ENCODE data around the gene U2AF2.

The U2AF2 gene

DNA sequence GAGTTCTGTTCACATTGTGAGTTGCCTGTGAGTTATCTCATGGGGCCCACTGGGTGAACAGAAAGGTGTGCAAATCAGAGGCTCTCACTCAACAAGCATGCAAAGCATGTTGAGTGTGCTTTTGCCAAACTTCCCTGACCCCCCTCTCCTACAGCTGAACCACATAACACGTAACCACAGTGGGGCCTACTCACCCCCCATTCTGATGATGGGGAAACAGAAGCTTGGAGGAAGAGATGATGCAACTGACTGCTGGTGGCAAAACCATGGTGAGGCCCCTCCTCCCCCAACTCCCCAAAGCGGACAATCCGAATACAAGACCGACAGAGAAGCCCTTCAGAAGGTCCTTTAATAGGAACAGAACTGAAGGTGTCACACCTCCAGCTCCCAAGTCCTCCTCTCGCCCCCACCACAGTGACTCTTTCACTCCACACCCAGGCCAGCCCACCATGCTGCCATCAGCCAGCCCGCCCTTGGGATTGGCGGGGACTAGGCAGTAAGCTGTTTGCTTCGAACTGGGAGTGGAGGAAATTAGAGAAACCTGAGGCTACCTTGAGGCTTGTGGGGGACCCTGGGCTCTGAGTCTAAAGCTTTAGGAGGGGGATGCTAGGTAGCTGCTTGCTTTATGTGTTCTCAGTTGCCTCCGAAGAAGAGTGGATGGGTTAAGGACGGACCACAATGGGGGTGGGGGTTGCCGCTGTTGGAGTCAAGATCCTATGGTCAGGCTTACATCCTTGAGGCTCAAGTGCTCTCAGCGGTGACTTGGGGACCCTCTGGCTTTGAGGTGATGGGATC is 34.2 kb upstream of the U2AF2 start:
- DNase-seq (ENCODE audit: low spot score) = no peak
- TF ChIP-seq, protein P1, sequence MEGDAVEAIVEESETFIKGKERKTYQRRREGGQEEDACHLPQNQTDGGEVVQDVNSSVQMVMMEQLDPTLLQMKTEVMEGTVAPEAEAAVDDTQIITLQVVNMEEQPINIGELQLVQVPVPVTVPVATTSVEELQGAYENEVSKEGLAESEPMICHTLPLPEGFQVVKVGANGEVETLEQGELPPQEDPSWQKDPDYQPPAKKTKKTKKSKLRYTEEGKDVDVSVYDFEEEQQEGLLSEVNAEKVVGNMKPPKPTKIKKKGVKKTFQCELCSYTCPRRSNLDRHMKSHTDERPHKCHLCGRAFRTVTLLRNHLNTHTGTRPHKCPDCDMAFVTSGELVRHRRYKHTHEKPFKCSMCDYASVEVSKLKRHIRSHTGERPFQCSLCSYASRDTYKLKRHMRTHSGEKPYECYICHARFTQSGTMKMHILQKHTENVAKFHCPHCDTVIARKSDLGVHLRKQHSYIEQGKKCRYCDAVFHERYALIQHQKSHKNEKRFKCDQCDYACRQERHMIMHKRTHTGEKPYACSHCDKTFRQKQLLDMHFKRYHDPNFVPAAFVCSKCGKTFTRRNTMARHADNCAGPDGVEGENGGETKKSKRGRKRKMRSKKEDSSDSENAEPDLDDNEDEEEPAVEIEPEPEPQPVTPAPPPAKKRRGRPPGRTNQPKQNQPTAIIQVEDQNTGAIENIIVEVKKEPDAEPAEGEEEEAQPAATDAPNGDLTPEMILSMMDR (conservative IDR thresholded peaks at IDR 0.05; ENCODE audit: low read depth) = no peak
- ChIA-PET CTCF (interaction anchor here (0.8 kb wide), 1 partner anchor 12 kb away, joined by 5 read pairs; no protein-coding TSS in a partner anchor), POLR2A (ENCODE audit: low non-redundant PET) (no interaction called here)
- 0 out of 2 replicates have a peak overlapping the region, but pooled peaks have one; percentile 5 for H3K27ac ChIP-seq

DNA sequence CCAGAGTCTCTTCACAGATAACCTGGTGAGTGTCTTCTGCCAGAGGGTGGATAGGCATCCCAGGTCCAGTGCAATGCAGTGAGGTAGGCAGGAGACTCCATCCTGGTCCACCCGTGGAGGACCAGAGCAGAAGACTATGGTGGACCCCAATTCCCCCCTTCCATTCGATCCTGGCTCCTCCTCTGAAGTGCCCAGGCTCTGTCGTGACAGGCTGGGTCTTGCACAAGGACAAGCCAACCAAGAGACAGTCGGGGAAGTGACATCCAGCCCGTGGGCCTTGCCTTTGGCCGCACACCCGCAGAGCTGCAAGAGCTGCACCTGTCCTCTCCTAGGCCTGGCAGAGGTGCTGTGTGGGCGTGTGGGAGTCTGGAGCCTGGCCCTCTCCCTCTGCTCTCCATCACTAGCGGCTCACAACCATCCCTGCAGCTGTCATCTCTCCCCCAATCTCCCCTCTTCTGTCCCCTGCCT is 33.6 kb upstream of the U2AF2 start:
- CTCF ChIA-PET = no interaction called here
- POLR2A ChIA-PET (ENCODE audit: low non-redundant PET) = no interaction called here
- DNase-seq (ENCODE audit: low spot score) = no peak

DNA sequence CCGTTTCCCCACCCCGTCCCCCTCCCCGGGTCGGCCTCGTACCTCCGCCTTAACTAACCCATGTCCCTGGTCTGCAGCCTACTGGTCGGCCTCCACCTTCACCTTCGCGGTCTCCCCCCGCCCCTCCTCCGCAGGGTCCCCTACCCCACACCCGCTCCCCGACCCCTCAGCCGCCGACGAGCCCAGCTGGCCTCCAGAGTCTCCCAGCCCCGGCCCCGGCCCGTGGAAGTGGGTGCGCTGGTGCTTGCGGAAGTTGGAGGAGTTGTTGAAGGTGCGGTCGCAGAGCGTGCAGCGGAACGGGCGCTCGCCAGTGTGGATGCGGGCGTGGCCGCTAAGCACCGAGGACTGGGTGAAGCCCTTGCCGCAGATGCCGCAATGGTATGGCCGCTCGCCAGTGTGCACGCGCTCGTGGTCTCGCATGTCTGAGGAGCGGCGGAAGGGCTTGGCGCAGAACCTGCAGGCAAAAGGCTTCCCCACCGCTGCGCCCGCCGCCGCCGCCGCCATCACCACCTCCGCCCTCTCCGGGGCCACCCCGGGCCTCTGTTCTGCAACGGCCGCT is 33.1 kb upstream of the U2AF2 start:
- DNase-seq (ENCODE audit: low spot score) = no peak
- ChIA-PET CTCF (interaction anchor here (0.5 kb wide), 1 partner anchor 16 kb away, joined by 3 read pairs; no protein-coding TSS in a partner anchor), POLR2A (ENCODE audit: low non-redundant PET) (no interaction called here)
- peak overlapping the region; percentile 5; the same call in 1 of the 2 replicates for H3K27ac ChIP-seq
- TF ChIP-seq, protein P1 (conservative IDR thresholded peaks at IDR 0.05; ENCODE audit: low read depth) = no peak

More for the DNA sequence above, 33.6 kb upstream of the U2AF2 start:
- 0 out of 2 replicates have a peak overlapping the region, but pooled peaks have one; percentile 5 for H3K27ac ChIP-seq
- TF ChIP-seq, protein P1 (conservative IDR thresholded peaks at IDR 0.05; ENCODE audit: low read depth) = no peak

DNA sequence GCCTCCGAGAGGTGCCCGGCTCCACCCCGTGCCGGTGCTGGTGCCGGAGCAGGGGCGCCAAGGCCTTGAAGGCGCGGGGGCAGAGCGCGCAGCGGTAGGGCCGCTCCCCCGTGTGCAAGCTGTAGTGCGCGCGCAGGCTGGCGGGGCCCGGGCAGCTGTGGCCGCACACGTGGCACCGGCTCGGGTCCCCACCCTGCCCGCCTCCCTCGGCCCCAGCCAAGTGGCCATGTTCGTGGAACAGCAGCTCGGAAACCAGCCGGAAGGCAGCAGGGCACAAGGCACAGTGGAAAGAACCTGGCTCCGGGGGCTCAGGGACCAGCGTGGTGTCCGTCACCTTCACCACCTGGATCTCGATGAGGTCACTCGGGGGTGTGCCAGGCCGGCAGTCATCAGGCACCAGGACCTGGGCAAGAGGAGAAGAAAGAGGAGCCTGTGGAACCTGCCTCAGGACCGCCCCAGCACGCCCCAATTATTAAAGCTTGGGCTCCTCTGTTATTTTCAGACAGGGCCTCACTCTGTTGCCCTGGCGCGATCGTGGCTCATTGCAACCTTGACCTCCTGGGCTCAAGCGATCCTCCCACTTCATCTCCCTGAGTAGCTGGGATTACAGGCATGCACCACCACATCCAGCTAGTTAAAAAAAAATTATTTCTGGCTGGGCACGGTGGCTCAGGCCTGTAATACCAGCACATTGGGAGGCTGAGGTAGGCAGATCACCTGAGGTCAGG is 32.4 kb upstream of the U2AF2 start:
- TF ChIP-seq, protein P1 (conservative IDR thresholded peaks at IDR 0.05; ENCODE audit: low read depth) = no peak
- H3K27ac ChIP-seq = peak overlapping the region; percentile 22
- CTCF ChIA-PET = interaction anchor here (0.5 to 1.3 kb wide), 4 partner anchors 15 to 208 kb away, joined by 3 read pairs; no protein-coding TSS in a partner anchor
- POLR2A ChIA-PET (ENCODE audit: low non-redundant PET) = no interaction called here
- no peak for DNase-seq (ENCODE audit: low spot score)

DNA sequence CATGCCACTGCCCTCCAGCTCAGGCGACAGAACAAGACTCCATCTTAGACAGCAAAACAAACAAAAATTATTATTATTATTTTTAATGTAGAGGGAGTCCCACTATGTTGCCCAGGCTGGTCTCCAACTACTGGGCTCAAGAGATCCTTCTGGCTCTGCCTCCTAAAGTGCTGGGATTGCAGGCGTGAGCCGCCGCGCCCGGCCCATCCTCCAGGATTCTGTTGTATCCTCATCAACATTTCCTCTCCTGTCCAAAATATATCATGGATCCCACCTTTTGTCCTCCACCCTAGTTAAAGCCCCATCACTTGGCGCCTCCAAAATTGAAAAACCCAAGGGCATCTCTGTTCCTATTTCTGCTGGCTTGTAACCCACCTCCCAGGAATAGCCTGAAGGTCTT is 31.7 kb upstream of the U2AF2 start:
- H3K27ac ChIP-seq = peak overlapping the region; percentile 22
- TF ChIP-seq, protein P1 (conservative IDR thresholded peaks at IDR 0.05; ENCODE audit: low read depth) = no peak
- POLR2A ChIA-PET (ENCODE audit: low non-redundant PET) = no interaction called here
- no peak for DNase-seq (ENCODE audit: low spot score)
- CTCF ChIA-PET = interaction anchor here (0.7 to 1.3 kb wide), 2 partner anchors 17 to 119 kb away, joined by 3 read pairs; no protein-coding TSS in a partner anchor

DNA sequence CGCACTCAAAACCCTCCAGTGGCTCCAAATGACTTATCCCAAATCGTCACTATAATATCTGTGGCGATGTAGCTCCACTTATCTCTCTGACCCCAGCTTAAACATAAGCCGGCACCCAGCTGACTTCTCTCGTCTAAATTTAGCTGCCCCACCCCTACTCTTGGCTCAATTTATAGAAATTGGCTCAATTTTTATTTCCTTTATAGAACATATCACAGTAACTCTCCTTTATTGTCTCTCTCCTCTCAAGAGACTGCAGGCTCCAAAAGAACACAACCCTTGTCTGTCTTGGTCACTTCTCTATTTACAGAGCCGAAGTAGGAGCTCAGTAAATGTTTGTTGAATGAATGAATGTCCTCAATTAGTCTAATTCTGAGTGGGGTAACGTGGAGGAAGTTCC is 31.3 kb upstream of the U2AF2 start:
- ChIA-PET CTCF (interaction anchor here (1.3 kb wide), 1 partner anchor 120 kb away, joined by 3 read pairs; no protein-coding TSS in a partner anchor), POLR2A (ENCODE audit: low non-redundant PET) (no interaction called here)
- no peak overlapping the region for H3K27ac ChIP-seq
- TF ChIP-seq, protein P1 (conservative IDR thresholded peaks at IDR 0.05; ENCODE audit: low read depth) = no peak
- DNase-seq (ENCODE audit: low spot score) = no peak

All from RWPE1 (cell line).